ENCODE data around the gene UNC5C.

GRCh38 chr4:95283320-95283719, 265.5 kb downstream of the UNC5C start:
- no peak for TF ChIP-seq CTCF (IDR thresholded peaks at IDR 0.05; ENCODE audit: low read depth, low read length, missing input control)
- TF ChIP-seq ATF3 (IDR thresholded peaks at IDR 0.05): no peak
- TF ChIP-seq GABPA (IDR thresholded peaks at IDR 0.05 in 1 of 2, conservative IDR thresholded peaks at IDR 0.05 in 1 of 2): no peak
- TF ChIP-seq YY1 (IDR thresholded peaks at IDR 0.05): no peak
- no peak for TF ChIP-seq SP1 (IDR thresholded peaks at IDR 0.05)
- TF ChIP-seq RXRA (IDR thresholded peaks at IDR 0.05): no peak
- no peak for TF ChIP-seq ZBTB33 (IDR thresholded peaks at IDR 0.05)
- TF ChIP-seq RAD21 (IDR thresholded peaks at IDR 0.05): no peak
- TF ChIP-seq TAF1 (conservative IDR thresholded peaks at IDR 0.05): no peak
